Measurements from ENCODE around the gene PARD6B. TPM values are rescaled to one million over a fixed set of nuclear protein-coding genes. Genes with fewer than 3 reads are reported as not detected.

The PARD6B gene
- total and polyA plus RNA-seq, 8 donors: 3.1 to 17.8 (median 10.6) TPM

DNA sequence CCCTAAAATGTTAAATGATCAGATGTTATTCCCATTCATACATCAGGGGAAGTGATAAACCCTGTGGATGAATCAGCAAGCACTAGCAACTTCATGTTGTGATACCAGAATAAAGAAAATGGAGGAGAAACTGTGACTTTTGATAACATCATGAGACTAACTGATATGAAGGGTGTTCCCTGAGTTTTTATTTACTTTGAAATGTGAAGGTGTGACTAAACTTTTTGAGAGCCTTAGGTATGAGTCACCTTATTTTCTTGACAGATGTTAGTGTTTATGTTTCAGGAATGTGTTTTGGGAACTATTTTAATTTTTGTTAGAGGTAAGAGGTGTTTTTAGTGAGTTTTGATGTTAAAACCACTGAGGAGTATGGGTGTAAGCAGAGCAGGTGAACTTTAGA is 4.4 kb downstream of the PARD6B start:
- FAIRE-seq (no peak), DNase-seq (no peak), ATAC-seq (no peak)
- Histone ChIP-seq H3K27me3 (no peaks in the 10 kb centered on the region), H3K4me3 (no peak overlapping the region), H3K36me3 (no peaks in the 10 kb centered on the region), H3K27ac (peak overlapping the region in 1 of 4 donors; percentile 40), H3K9me3 (no peaks in the 10 kb centered on the region), H3K4me1 (peaks cover 6 to 21% (median 20%) of the 10 kb centered on the region in 3 donors)
- intact Hi-C loops (cut with DNase I): no loop called here
- TF ChIP-seq, protein P1, sequence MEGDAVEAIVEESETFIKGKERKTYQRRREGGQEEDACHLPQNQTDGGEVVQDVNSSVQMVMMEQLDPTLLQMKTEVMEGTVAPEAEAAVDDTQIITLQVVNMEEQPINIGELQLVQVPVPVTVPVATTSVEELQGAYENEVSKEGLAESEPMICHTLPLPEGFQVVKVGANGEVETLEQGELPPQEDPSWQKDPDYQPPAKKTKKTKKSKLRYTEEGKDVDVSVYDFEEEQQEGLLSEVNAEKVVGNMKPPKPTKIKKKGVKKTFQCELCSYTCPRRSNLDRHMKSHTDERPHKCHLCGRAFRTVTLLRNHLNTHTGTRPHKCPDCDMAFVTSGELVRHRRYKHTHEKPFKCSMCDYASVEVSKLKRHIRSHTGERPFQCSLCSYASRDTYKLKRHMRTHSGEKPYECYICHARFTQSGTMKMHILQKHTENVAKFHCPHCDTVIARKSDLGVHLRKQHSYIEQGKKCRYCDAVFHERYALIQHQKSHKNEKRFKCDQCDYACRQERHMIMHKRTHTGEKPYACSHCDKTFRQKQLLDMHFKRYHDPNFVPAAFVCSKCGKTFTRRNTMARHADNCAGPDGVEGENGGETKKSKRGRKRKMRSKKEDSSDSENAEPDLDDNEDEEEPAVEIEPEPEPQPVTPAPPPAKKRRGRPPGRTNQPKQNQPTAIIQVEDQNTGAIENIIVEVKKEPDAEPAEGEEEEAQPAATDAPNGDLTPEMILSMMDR (IDR thresholded peaks at IDR 0.05): no peak

DNA sequence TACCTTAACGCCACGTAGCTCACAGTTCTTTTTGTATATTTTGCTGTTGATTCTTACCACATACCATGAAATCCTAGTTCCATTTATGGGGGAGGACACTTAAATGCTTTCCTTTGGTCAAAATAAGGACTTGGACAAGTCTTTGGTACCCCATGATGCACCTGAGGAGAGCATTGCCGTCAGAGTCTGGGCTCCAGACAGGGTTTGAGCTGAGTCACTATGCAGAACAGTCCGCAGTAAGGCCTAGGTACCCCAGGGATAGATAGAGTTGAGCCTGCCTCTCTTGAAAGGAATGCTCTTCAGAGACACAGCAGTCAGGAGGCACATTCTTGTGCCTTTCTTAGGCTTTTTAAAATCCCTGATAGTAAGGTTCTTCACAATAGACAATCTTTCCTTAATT is 6.0 kb downstream of the PARD6B start:
- no peak for DNase-seq
- Histone ChIP-seq H3K36me3 (no peaks in the 10 kb centered on the region), H3K27me3 (no peaks in the 10 kb centered on the region), H3K4me3 (no peak overlapping the region), H3K4me1 (peaks cover 6 to 25% (median 20%) of the 10 kb centered on the region in 3 donors), H3K9me3 (no peaks in the 10 kb centered on the region), H3K27ac (no peak overlapping the region)
- no peak for FAIRE-seq
- intact Hi-C loops (cut with DNase I): no loop called here
- 76 to 78% methylated on average over 4 of the region's 4 CpGs for WGBS, 2 donors
- TF ChIP-seq, protein P1 (IDR thresholded peaks at IDR 0.05): no peak
- no peak for ATAC-seq

DNA sequence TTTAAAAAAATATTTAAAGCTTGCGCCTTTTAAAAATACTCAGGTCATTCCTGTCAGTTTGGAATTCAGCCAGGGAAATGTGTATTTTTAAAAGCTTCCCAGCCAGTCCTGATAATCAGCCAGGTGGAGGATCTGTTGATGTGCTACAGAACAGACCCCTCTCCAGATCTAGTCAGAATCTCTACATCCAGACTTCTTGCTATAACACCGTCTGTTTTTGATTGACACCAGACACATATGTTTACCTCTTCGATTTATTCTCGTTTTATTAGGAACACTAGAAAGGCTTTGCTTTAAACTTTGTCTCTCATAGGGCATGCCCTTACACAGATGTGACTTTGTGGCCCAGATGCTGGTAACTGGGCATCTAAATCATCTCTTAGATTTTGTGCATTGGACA is 11.7 kb downstream of the PARD6B start:
- 11 to 22% methylated on average over 4 of the region's 4 CpGs for WGBS, 2 donors
- Histone ChIP-seq H3K4me3 (no peak overlapping the region), H3K27me3 (no peaks in the 10 kb centered on the region), H3K27ac (peak overlapping the region in 2 of 4 donors; percentile 81 to 85), H3K9me3 (no peaks in the 10 kb centered on the region), H3K36me3 (no peaks in the 10 kb centered on the region), H3K4me1 (peaks cover 7 to 46% (median 11%) of the 10 kb centered on the region in 3 donors)
- TF ChIP-seq, protein P1 (IDR thresholded peaks at IDR 0.05): no peak
- FAIRE-seq (no peak), ATAC-seq (peak in 1 of 4 donors; percentile 5), DNase-seq (no peak)
- intact Hi-C loops (cut with DNase I): no loop called here

DNA sequence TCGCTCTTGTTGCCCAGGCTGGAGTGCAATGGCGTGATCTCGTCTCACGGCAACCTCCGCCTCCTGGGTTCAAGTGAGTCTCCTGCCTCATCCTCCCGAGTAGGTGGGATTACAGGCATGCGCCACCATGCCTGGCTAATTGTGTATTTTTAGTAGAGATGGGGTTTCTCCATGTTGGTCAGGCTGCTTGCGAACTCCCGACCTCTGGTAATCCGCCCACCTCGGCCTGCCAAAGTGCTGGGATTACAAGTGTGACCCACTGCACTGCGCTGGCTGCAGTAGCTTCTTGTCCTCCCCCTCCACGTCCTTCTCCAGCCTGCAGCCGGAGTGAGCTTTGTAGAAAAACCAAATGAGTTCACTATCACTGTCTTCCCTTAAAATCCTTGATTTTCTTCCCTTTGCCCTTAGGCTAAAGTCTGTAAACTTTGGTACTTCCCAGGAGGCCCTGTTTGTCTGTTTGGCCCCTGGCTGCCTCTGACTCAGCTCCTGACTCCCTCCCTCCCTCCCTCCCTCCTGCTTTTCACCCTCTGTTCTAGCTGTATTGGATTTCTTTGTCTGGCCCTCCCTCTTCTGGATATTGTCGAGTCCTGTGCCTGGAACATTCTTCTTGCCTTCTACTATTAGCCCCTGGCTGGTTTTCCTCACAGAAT is 12.9 kb downstream of the PARD6B start:
- peaks cover 7 to 46% (median 11%) of the 10 kb centered on the region in 3 donors for H3K4me1 ChIP-seq

More for the DNA sequence above, 12.9 kb downstream of the PARD6B start:
- TF ChIP-seq, protein P1 (IDR thresholded peaks at IDR 0.05): no peak
- Histone ChIP-seq H3K4me3 (no peak overlapping the region), H3K9me3 (no peaks in the 10 kb centered on the region), H3K27ac (peak overlapping the region; percentile 9 to 85 (median 66)), H3K27me3 (no peaks in the 10 kb centered on the region), H3K36me3 (no peaks in the 10 kb centered on the region)
- DNase-seq: peak in 4 of 6 donors; percentile 57 to 77 (median 70)
- FAIRE-seq: no peak
- intact Hi-C loops (cut with DNase I): no loop called here
- peak; percentile 81 to 90 (median 89) for ATAC-seq
- WGBS, 2 donors: 57 to 61% methylated on average over 15 of the region's 15 CpGs
